NCI-H345 treated with DMSO at 0.1 percent for 48 hours (cell line): ENCODE results near the gene ORM1.
"Not testable (repeated sequence)": the region's sequence is repeated elsewhere in the genome, so short reads cannot be mapped to it uniquely, and the experiment has no call there.

Source experiments
- DNase-seq: peaks from one replicate; lab custom pipeline; 2025; ENCODE audit not compliant: unreplicated experiment; lab: John Stamatoyannopoulos, UW

The ORM1 gene

GRCh38 chr9:114322160-114322818, 609 bp upstream of the ORM1 start:
- DNase-seq, result not testable (repeated sequence)

GRCh38 chr9:114323849-114324248, 951 bp downstream of the ORM1 start:
- DNase-seq, result not testable (repeated sequence)

- DNase-seq, result no peak
Measured at GRCh38 chr9:114324492-114324891, 1.6 kb downstream of the ORM1 start.

- not testable (repeated sequence) for DNase-seq
Measured at GRCh38 chr9:114324965-114325364, 2.1 kb downstream of the ORM1 start.

GRCh38 chr9:114325684-114326254, 2.9 kb downstream of the ORM1 start:
- not testable (repeated sequence) for DNase-seq

- DNase-seq, result no peak
Measured at GRCh38 chr9:114327749-114328148, 4.9 kb downstream of the ORM1 start.

GRCh38 chr9:114328357-114328820, 5.5 kb downstream of the ORM1 start:
- DNase-seq, result not testable (repeated sequence)

- not testable (repeated sequence) for DNase-seq
Measured at GRCh38 chr9:114328937-114329624, 6.2 kb downstream of the ORM1 start.

GRCh38 chr9:114329625-114330022, 6.7 kb downstream of the ORM1 start, which contains the start of gene ORM2:
Gene ORM2 (plus strand): TSS chr9:114329869. CDS start chr9:114329905, 36 bp downstream.
- DNase-seq, result not testable (repeated sequence)

GRCh38 chr9:114330636-114331035, 7.7 kb downstream of the ORM1 start:
- DNase-seq, result no peak

GRCh38 chr9:114331229-114332195, 8.6 kb downstream of the ORM1 start:
- not testable (repeated sequence) for DNase-seq

GRCh38 chr9:114332474-114333040, 9.7 kb downstream of the ORM1 start:
- DNase-seq, result not testable (repeated sequence)

- not testable (repeated sequence) for DNase-seq
Measured at GRCh38 chr9:114333718-114334117, 10.8 kb downstream of the ORM1 start.

- DNase-seq, result no peak
Measured at GRCh38 chr9:114334490-114334889, 11.6 kb downstream of the ORM1 start.

GRCh38 chr9:114335745-114336144, 12.8 kb downstream of the ORM1 start:
- DNase-seq, result no peak

GRCh38 chr9:114336157-114336556, 13.3 kb downstream of the ORM1 start:
- no peak for DNase-seq

GRCh38 chr9:114336699-114337395, 13.9 kb downstream of the ORM1 start:
- DNase-seq, result no peak

- DNase-seq, result no peak
Measured at GRCh38 chr9:114338187-114338586, 15.3 kb downstream of the ORM1 start.

GRCh38 chr9:114339130-114339908, 16.4 kb downstream of the ORM1 start:
- DNase-seq, result no peak
